Heart left ventricle (tissue), 13 donors: ENCODE data around the gene TMEM132A.

Experiments
- POLR2A ChIP-seq, 2 donors: fragments of 450-650 bp; IDR thresholded peaks; one replicate each; pipeline ENCODE4 v1.6.1; 2017; ENCODE audit warnings: antibody characterized with exemption in 2 of 2, mild to moderate bottlenecking in 2 of 2, moderate library complexity in 2 of 2
- TF ChIP-seq, protein P1 (sequence below), 12 donors: fragments of 200-600 bp; sonication (generic) in 4 of 12; IDR thresholded peaks; one replicate each; pipeline versions ENCODE4 v1.5.0 to v1.8.0; 2018 to 2022; ENCODE audit warnings: antibody characterized with exemption in 12 of 12, mild to moderate bottlenecking in 5 of 12
- donor health status: ischemic (EF 13 %, LVEDD 7.1; RV severe dilation, severe dysfunction).
- donor health status: DM: no; HTN: yes; CAD: no.
- donor health status: DM: no; HTN: no; CAD: no.
- donor health status: ischemic (EF 25% LVEDD 6.9; RV normal size, moderate dysfunction).
- donor health status: ischemic (EF 25% LVEDD 5.7; RV mildly dilated, moderate dysfunction).
- donor health status: ischemic (EF 35%, LVEDD 5.7; RV mildly dilated, moderate dysfunction).
- donor health status: nonischemic (EF 11% LVEDD 7.7; RV severe dilation, severe dysfunction).
- donor health status: DM: yes; HTN: yes; CAD: no.
- donor health status: PGD.
- donor health status: ischemic (EF 29% LVEDD 5.4; RV normal size, mild dysfunction).
- donor health status: nonischemic (EF 23%, LVEDD 6.1; RV moderate dilation, normal function).

DNA sequence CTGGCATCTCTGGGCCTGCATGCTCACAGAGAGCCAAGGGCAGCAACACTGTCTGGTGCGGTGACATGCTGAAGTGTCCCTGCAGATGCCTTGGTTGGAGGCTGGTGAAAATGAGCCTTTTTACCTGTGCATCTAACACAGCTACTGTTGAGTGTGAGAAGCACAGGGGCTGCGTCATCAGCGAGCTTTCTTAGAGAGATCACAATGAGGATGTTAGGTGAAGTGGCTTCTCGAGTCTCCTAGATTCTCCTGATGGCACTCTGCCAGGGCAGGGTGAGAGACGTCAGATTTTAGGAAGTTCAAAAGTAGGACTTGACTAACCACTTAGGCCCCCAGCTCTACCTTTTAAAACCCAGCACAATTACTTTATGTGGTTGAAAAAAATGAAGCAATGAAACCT is 31.3 kb downstream of the TMEM132A start:
- TF ChIP-seq, protein P1, sequence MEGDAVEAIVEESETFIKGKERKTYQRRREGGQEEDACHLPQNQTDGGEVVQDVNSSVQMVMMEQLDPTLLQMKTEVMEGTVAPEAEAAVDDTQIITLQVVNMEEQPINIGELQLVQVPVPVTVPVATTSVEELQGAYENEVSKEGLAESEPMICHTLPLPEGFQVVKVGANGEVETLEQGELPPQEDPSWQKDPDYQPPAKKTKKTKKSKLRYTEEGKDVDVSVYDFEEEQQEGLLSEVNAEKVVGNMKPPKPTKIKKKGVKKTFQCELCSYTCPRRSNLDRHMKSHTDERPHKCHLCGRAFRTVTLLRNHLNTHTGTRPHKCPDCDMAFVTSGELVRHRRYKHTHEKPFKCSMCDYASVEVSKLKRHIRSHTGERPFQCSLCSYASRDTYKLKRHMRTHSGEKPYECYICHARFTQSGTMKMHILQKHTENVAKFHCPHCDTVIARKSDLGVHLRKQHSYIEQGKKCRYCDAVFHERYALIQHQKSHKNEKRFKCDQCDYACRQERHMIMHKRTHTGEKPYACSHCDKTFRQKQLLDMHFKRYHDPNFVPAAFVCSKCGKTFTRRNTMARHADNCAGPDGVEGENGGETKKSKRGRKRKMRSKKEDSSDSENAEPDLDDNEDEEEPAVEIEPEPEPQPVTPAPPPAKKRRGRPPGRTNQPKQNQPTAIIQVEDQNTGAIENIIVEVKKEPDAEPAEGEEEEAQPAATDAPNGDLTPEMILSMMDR (IDR thresholded peaks at IDR 0.05): no peak
- no peak for TF ChIP-seq POLR2A (IDR thresholded peaks at IDR 0.05)
